Central memory CD8-positive, alpha-beta T cell (primary cell): ENCODE measurements around the gene AKR7A3.

Experiments
- ATAC-seq: fragments of 150-1000 bp; cut with Tn5 transposase; replicated peaks from 2 replicates; pipeline ENCODE4 v1.10.0; 2022; ENCODE audit warnings: mild to moderate bottlenecking, moderate FRiP score, moderate number of reproducible peaks; ENCODE audit not compliant: poor library complexity, severe bottlenecking; ENCODE audit errors: extremely low read depth
- DNase-seq, 2 donors: peaks; one replicate each; pipeline ENCODE4 v3.0.0; 2021; ENCODE audit warnings: low spot score in 2 of 2
- H3K27ac Mint-ChIP-seq: one replicate; pipeline ENCODE4 v1.8.0; 2022; ENCODE audit warnings: low read depth, mild to moderate bottlenecking, moderate library complexity, mixed read lengths
- H3K27me3 Mint-ChIP-seq: one replicate; pipeline ENCODE4 v1.8.0; 2022; ENCODE audit warnings: mixed read lengths
- H3K36me3 Mint-ChIP-seq: one replicate; pipeline ENCODE4 v1.8.0; 2022; ENCODE audit warnings: mild to moderate bottlenecking, moderate library complexity, mixed read lengths; ENCODE audit not compliant: insufficient read depth
- H3K4me1 Mint-ChIP-seq: one replicate; pipeline ENCODE4 v1.8.0; 2022; ENCODE audit warnings: mixed read lengths
- H3K4me3 Mint-ChIP-seq: one replicate; pipeline ENCODE4 v1.8.0; 2022; ENCODE audit warnings: mild to moderate bottlenecking, moderate library complexity, mixed read lengths
- H3K9me3 Mint-ChIP-seq: one replicate; pipeline ENCODE4 v1.8.0; 2022; ENCODE audit warnings: mixed read lengths

The AKR7A3 gene

DNA sequence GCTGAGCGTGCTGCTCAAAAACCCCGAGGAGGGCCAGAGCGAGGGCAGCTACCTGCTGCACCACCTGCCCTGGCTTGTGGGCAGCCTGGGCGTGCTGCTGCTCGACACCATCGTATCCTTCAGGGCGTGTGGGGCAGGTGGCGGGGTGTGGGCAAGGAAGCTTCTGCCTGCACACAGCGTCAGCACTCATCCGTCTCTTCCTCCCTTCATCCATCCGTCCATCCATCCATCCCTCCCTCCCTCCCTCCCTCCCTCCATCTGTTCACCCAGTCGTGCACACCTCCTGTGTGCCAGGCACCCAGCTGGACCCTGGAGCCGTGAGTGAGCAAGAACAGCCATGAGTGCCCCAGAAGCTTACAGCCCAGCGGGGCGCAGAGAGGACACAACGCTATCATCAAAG lies 38.7 kb upstream of the AKR7A3 start:
- no peaks in the 10 kb centered on the region for H3K27me3 Mint-ChIP-seq
- H3K36me3 Mint-ChIP-seq = peaks cover 50% of the 10 kb centered on the region
- peak overlapping the region; percentile 71 for H3K27ac Mint-ChIP-seq
- no peaks in the 10 kb centered on the region for H3K9me3 Mint-ChIP-seq
- no peak for DNase-seq
- no peak for ATAC-seq
- peaks cover 3% of the 10 kb centered on the region for H3K4me1 Mint-ChIP-seq
- no peak overlapping the region for H3K4me3 Mint-ChIP-seq

GRCh38 chr1:19326748-19327065 lies 38.1 kb upstream of the AKR7A3 start:
- Mint-ChIP-seq H3K36me3 (peaks cover 52% of the 10 kb centered on the region), H3K27me3 (no peaks in the 10 kb centered on the region), H3K4me3 (no peak overlapping the region), H3K27ac (peak overlapping the region; percentile 29), H3K9me3 (no peaks in the 10 kb centered on the region), H3K4me1 (peaks cover 9% of the 10 kb centered on the region)
- ATAC-seq = no peak
- no peak for DNase-seq

GRCh38 chr1:19325958-19326747 lies 37.6 kb upstream of the AKR7A3 start:
- Mint-ChIP-seq H3K4me3 (no peak overlapping the region), H3K9me3 (no peaks in the 10 kb centered on the region), H3K4me1 (peaks cover 10% of the 10 kb centered on the region), H3K36me3 (peaks cover 51% of the 10 kb centered on the region), H3K27ac (peak overlapping the region; percentile 29), H3K27me3 (no peaks in the 10 kb centered on the region)
- DNase-seq (no peak), ATAC-seq (no peak)

- H3K36me3 Mint-ChIP-seq = peaks cover 53% of the 10 kb centered on the region
- H3K27me3 Mint-ChIP-seq = no peaks in the 10 kb centered on the region
- ATAC-seq (no peak), DNase-seq (no peak)
- no peak overlapping the region for H3K27ac Mint-ChIP-seq
- no peak overlapping the region for H3K4me3 Mint-ChIP-seq
- peaks cover 10% of the 10 kb centered on the region for H3K4me1 Mint-ChIP-seq
- H3K9me3 Mint-ChIP-seq = no peaks in the 10 kb centered on the region
Observed at GRCh38 chr1:19325368-19325957, 36.9 kb upstream of the AKR7A3 start.

GRCh38 chr1:19324665-19324990 lies 36.1 kb upstream of the AKR7A3 start:
- Mint-ChIP-seq H3K27me3 (no peaks in the 10 kb centered on the region), H3K9me3 (no peaks in the 10 kb centered on the region), H3K27ac (peak overlapping the region; percentile 55), H3K36me3 (peaks cover 50% of the 10 kb centered on the region), H3K4me1 (peaks cover 10% of the 10 kb centered on the region), H3K4me3 (no peak overlapping the region)
- no peak for DNase-seq
- no peak for ATAC-seq

GRCh38 chr1:19323987-19324664 lies 35.6 kb upstream of the AKR7A3 start:
- peaks cover 49% of the 10 kb centered on the region for H3K36me3 Mint-ChIP-seq

GRCh38 chr1:19322481-19322880 lies 33.9 kb upstream of the AKR7A3 start:
- Mint-ChIP-seq H3K4me1 (peaks cover 10% of the 10 kb centered on the region), H3K27me3 (no peaks in the 10 kb centered on the region), H3K36me3 (peaks cover 50% of the 10 kb centered on the region), H3K27ac (no peak overlapping the region), H3K4me3 (no peak overlapping the region), H3K9me3 (no peaks in the 10 kb centered on the region)
- DNase-seq = no peak
- no peak for ATAC-seq

More at GRCh38 chr1:19323987-19324664, 35.6 kb upstream of the AKR7A3 start:
- no peaks in the 10 kb centered on the region for H3K9me3 Mint-ChIP-seq
- peaks cover 10% of the 10 kb centered on the region for H3K4me1 Mint-ChIP-seq
- no peaks in the 10 kb centered on the region for H3K27me3 Mint-ChIP-seq
- DNase-seq = no peak
- no peak overlapping the region for H3K4me3 Mint-ChIP-seq
- no peak for ATAC-seq
- H3K27ac Mint-ChIP-seq = peak overlapping the region; percentile 55

GRCh38 chr1:19321071-19321470 lies 32.5 kb upstream of the AKR7A3 start:
- no peak overlapping the region for H3K4me3 Mint-ChIP-seq
- no peaks in the 10 kb centered on the region for H3K9me3 Mint-ChIP-seq
- ATAC-seq (no peak), DNase-seq (no peak)
- peaks cover 12% of the 10 kb centered on the region for H3K4me1 Mint-ChIP-seq
- no peak overlapping the region for H3K27ac Mint-ChIP-seq
- no peaks in the 10 kb centered on the region for H3K27me3 Mint-ChIP-seq
- H3K36me3 Mint-ChIP-seq = peaks cover 46% of the 10 kb centered on the region

- Mint-ChIP-seq H3K27ac (no peak overlapping the region), H3K27me3 (no peaks in the 10 kb centered on the region), H3K9me3 (no peaks in the 10 kb centered on the region), H3K4me1 (peaks cover 18% of the 10 kb centered on the region), H3K4me3 (no peak overlapping the region), H3K36me3 (peaks cover 40% of the 10 kb centered on the region)
- ATAC-seq = no peak
- no peak for DNase-seq
Observed at GRCh38 chr1:19319196-19319595, 30.6 kb upstream of the AKR7A3 start.

DNA sequence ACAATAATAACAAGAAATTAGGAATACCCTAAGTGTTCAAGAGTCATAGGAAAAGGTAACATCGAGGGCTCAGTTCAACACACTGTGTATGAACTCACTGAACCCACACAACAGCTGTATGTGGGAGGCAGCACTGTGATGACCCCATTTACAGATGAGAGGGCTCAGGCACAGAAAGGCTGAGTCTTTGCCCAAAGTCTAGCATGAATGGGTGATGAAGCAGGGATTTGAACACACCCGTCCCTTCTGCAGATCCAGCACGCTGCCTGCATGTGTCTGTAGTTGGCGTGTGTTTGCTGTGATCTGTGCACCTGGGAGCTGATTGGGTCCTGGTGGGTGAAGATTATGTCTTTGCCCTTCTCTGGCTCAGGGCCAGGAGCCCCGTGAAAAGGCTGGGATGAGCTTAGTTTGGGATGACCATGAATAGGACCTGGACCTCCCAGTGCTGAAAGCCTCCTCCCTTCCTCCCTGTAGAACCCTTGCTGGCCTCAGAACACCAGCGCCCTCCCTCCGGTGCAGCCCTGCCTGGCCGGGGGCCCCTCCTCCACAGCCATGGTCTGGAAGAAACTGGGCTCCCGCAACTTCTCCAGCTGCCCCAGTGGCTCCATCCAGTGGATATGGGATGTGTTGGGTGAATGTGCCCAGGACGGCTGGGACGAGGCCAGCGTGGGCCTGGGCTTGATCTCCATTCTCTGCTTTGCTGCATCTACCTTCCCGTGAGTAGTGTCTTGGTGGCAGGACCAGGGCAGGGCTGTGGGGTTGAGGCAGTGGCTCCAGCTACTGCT lies 28.7 kb upstream of the AKR7A3 start:
- DNase-seq = no peak
- ATAC-seq = no peak
- Mint-ChIP-seq H3K4me3 (peak overlapping the region; percentile 16), H3K36me3 (peaks cover 36% of the 10 kb centered on the region), H3K27me3 (no peaks in the 10 kb centered on the region), H3K4me1 (peaks cover 30% of the 10 kb centered on the region), H3K27ac (peak overlapping the region; percentile 90), H3K9me3 (no peaks in the 10 kb centered on the region)

GRCh38 chr1:19315378-19316198 lies 27.0 kb upstream of the AKR7A3 start:
- DNase-seq (no peak), ATAC-seq (no peak)
- peaks cover 31% of the 10 kb centered on the region for H3K36me3 Mint-ChIP-seq
- H3K27ac Mint-ChIP-seq = peak overlapping the region; percentile 90
- peaks cover 31% of the 10 kb centered on the region for H3K4me1 Mint-ChIP-seq
- no peaks in the 10 kb centered on the region for H3K27me3 Mint-ChIP-seq
- no peak overlapping the region for H3K4me3 Mint-ChIP-seq
- H3K9me3 Mint-ChIP-seq = no peaks in the 10 kb centered on the region
